ENCODE data around the gene MSANTD3.
"Not testable (repeated sequence)": the region's sequence is repeated elsewhere in the genome, so short reads cannot be mapped to it uniquely, and the experiment has no call there.

The MSANTD3 gene

GRCh38 chr9:100426530-100427365 lies at the start of gene MSANTD3:
Gene MSANTD3, plus strand, starts transcription at chr9:100427143. Its CDS starts 14,796 bp downstream, at chr9:100441939.
- peak within 1 kb of the TSS in 1 of 2 experiments; percentile 60; a peak in 2 of 4 replicates for H3K4me3 ChIP-seq (ENCODE audit: low read depth in 1 of 2, low read length in 2 of 2)
- peaks cover 32% of the 10 kb centered on the region for H3K27me3 ChIP-seq (ENCODE audit: insufficient read depth, low read length, poor library complexity)
- H3K4me2 ChIP-seq (ENCODE audit: insufficient read depth, low read length): peak within 1 kb of the TSS; percentile 77
- no peaks in the 10 kb centered on the region for H3K79me2 ChIP-seq (ENCODE audit: insufficient read depth, low read length)
- peak within 1 kb of the TSS; percentile 55 for H2AFZ ChIP-seq (ENCODE audit: low read depth, low read length)
- H3K36me3 ChIP-seq (ENCODE audit: insufficient read depth, low read length): no peaks in the 10 kb centered on the region
- no peaks in the 10 kb centered on the region for H3K9me3 ChIP-seq (ENCODE audit: insufficient read depth, low read length, severe bottlenecking)
- H4K20me1 ChIP-seq (ENCODE audit: insufficient read depth, low read length): no peaks in the 10 kb centered on the region
- peaks cover 13% of the 10 kb centered on the region for H3K4me1 ChIP-seq (ENCODE audit: insufficient read depth, low read length)
- DNase-seq: peak; percentile 21
- peak; percentile 79 for ATAC-seq (ENCODE audit: insufficient read depth, low read depth)
- no peak within 1 kb of the TSS for H3K27ac ChIP-seq (ENCODE audit: low read length)
- H3K9ac ChIP-seq (ENCODE audit: low read depth, low read length): peak within 1 kb of the TSS; percentile 35; the same call in 1 of the 2 replicates
- TF ChIP-seq EZH2 (IDR thresholded peaks at IDR 0.05; ENCODE audit: borderline replicate concordance, low read depth, low read length, severe bottlenecking) (peak; percentile 85), CTCF (IDR thresholded peaks at IDR 0.05; ENCODE audit: borderline replicate concordance, extremely low read depth, low read length, poor library complexity, severe bottlenecking) (no peak)

GRCh38 chr9:100379862-100380261 lies 47.1 kb upstream of the MSANTD3 start:
- DNase-seq (no peak), ATAC-seq (ENCODE audit: insufficient read depth, low read depth) (no peak)
- Histone ChIP-seq H3K9ac (ENCODE audit: low read depth, low read length) (no peak overlapping the region), H3K9me3 (ENCODE audit: insufficient read depth, low read length, severe bottlenecking) (peaks cover 3% of the 10 kb centered on the region), H3K4me1 (ENCODE audit: insufficient read depth, low read length) (no peaks in the 10 kb centered on the region), H3K79me2 (ENCODE audit: insufficient read depth, low read length) (no peaks in the 10 kb centered on the region), H3K27me3 (ENCODE audit: insufficient read depth, low read length, poor library complexity) (no peaks in the 10 kb centered on the region), H3K4me3 (ENCODE audit: low read depth in 1 of 2, low read length in 2 of 2) (no peak overlapping the region), H3K36me3 (ENCODE audit: insufficient read depth, low read length) (no peaks in the 10 kb centered on the region), H2AFZ (ENCODE audit: low read depth, low read length) (no peak overlapping the region), H3K27ac (ENCODE audit: low read length) (no peak overlapping the region), H4K20me1 (ENCODE audit: insufficient read depth, low read length) (no peaks in the 10 kb centered on the region), H3K4me2 (ENCODE audit: insufficient read depth, low read length) (no peak overlapping the region)
- TF ChIP-seq EZH2 (IDR thresholded peaks at IDR 0.05; ENCODE audit: borderline replicate concordance, low read depth, low read length, severe bottlenecking) (no peak), CTCF (IDR thresholded peaks at IDR 0.05; ENCODE audit: borderline replicate concordance, extremely low read depth, low read length, poor library complexity, severe bottlenecking) (no peak)

- ATAC-seq (ENCODE audit: insufficient read depth, low read depth); H3K4me1 ChIP-seq (ENCODE audit: insufficient read depth, low read length): not testable (repeated sequence)
Measured at GRCh38 chr9:100392989-100393388, 34.0 kb upstream of the MSANTD3 start.

GRCh38 chr9:100394032-100394695 lies 32.8 kb upstream of the MSANTD3 start:
- no peaks in the 10 kb centered on the region for H3K27me3 ChIP-seq (ENCODE audit: insufficient read depth, low read length, poor library complexity)
- ATAC-seq (ENCODE audit: insufficient read depth, low read depth) (no peak), DNase-seq (no peak)
- H3K9ac ChIP-seq (ENCODE audit: low read depth, low read length): no peak overlapping the region
- H3K9me3 ChIP-seq (ENCODE audit: insufficient read depth, low read length, severe bottlenecking): peaks cover 3% of the 10 kb centered on the region
- H3K4me3 ChIP-seq (ENCODE audit: low read depth in 1 of 2, low read length in 2 of 2): no peak overlapping the region
- no peak overlapping the region for H3K4me2 ChIP-seq (ENCODE audit: insufficient read depth, low read length)
- no peaks in the 10 kb centered on the region for H3K4me1 ChIP-seq (ENCODE audit: insufficient read depth, low read length)
- H2AFZ ChIP-seq (ENCODE audit: low read depth, low read length): no peak overlapping the region
- H3K79me2 ChIP-seq (ENCODE audit: insufficient read depth, low read length): no peaks in the 10 kb centered on the region
- no peaks in the 10 kb centered on the region for H4K20me1 ChIP-seq (ENCODE audit: insufficient read depth, low read length)
- TF ChIP-seq CTCF (IDR thresholded peaks at IDR 0.05; ENCODE audit: borderline replicate concordance, extremely low read depth, low read length, poor library complexity, severe bottlenecking) (no peak), EZH2 (IDR thresholded peaks at IDR 0.05; ENCODE audit: borderline replicate concordance, low read depth, low read length, severe bottlenecking) (no peak)
- no peak overlapping the region for H3K27ac ChIP-seq (ENCODE audit: low read length)
- no peaks in the 10 kb centered on the region for H3K36me3 ChIP-seq (ENCODE audit: insufficient read depth, low read length)

More at GRCh38 chr9:100392989-100393388, 34.0 kb upstream of the MSANTD3 start:
- not testable (repeated sequence) for H3K4me2 ChIP-seq (ENCODE audit: insufficient read depth, low read length); H3K27ac ChIP-seq (ENCODE audit: low read length); H2AFZ ChIP-seq (ENCODE audit: low read depth, low read length); H3K79me2 ChIP-seq (ENCODE audit: insufficient read depth, low read length); H3K27me3 ChIP-seq (ENCODE audit: insufficient read depth, low read length, poor library complexity); H3K36me3 ChIP-seq (ENCODE audit: insufficient read depth, low read length); H4K20me1 ChIP-seq (ENCODE audit: insufficient read depth, low read length); H3K9ac ChIP-seq (ENCODE audit: low read depth, low read length); DNase-seq; H3K4me3 ChIP-seq (ENCODE audit: low read depth in 1 of 2, low read length in 2 of 2); H3K9me3 ChIP-seq (ENCODE audit: insufficient read depth, low read length, severe bottlenecking)
